ENCODE measurements around the gene HTRA3.

The HTRA3 gene

GRCh38 chr4:8230033-8230432, 39.5 kb upstream of the HTRA3 start:
- no peaks in the 10 kb centered on the region for H3K9me3 ChIP-seq (ENCODE audit: insufficient read depth, low read length)
- no peak for DNase-seq (ENCODE audit: low read depth, low spot score)
- no peak overlapping the region for H3K9ac ChIP-seq (ENCODE audit: insufficient read length, low read depth)
- TF ChIP-seq ZNF274 (IDR thresholded peaks at IDR 0.05; ENCODE audit: low read depth, low read length) (no peak), SUZ12 (IDR thresholded peaks at IDR 0.05; ENCODE audit: extremely low read depth, insufficient read depth, insufficient read length) (no peak), YY1 (IDR thresholded peaks at IDR 0.05; ENCODE audit: insufficient read depth, insufficient read length) (no peak)
- H3K4me1 ChIP-seq (ENCODE audit: insufficient read depth, insufficient read length): peaks cover 22% of the 10 kb centered on the region
- peaks cover 3% of the 10 kb centered on the region for H3K27me3 ChIP-seq (ENCODE audit: insufficient read depth, insufficient read length)
- no peak overlapping the region for H3K4me3 ChIP-seq (ENCODE audit: insufficient read length, low read depth)
- H3K36me3 ChIP-seq (ENCODE audit: insufficient read depth, insufficient read length, low read length): no peaks in the 10 kb centered on the region

DNA sequence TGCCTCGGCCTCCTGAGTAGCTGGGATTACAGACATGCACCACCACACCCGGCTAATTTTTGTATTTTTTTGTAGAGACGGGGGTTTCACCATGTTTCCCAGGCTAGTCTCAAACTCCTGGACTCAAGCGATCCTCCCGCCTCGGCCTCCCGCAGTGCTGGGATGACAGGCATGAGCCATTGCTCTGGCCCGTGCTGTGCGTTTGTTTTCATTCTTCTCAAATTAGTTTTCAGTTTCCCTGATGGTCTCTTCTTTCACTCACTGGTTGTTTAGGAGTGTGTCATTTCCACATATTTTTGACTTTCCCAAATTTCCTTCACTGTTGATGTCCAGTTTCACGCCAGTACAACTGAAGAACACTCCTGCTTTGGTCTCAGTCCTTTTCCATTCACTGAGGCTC, 38.7 kb upstream of the HTRA3 start:
- Histone ChIP-seq H3K4me1 (ENCODE audit: insufficient read depth, insufficient read length) (peaks cover 17% of the 10 kb centered on the region), H3K36me3 (ENCODE audit: insufficient read depth, insufficient read length, low read length) (no peaks in the 10 kb centered on the region), H3K9me3 (ENCODE audit: insufficient read depth, low read length) (no peaks in the 10 kb centered on the region), H3K4me3 (ENCODE audit: insufficient read length, low read depth) (no peak overlapping the region), H3K27me3 (ENCODE audit: insufficient read depth, insufficient read length) (peaks cover 3% of the 10 kb centered on the region), H3K9ac (ENCODE audit: insufficient read length, low read depth) (no peak overlapping the region)
- TF ChIP-seq YY1 (IDR thresholded peaks at IDR 0.05; ENCODE audit: insufficient read depth, insufficient read length): no peak
- no peak for TF ChIP-seq ZNF274 (IDR thresholded peaks at IDR 0.05; ENCODE audit: low read depth, low read length)
- no peak for TF ChIP-seq SUZ12 (IDR thresholded peaks at IDR 0.05; ENCODE audit: extremely low read depth, insufficient read depth, insufficient read length)
- no peak for DNase-seq (ENCODE audit: low read depth, low spot score)

GRCh38 chr4:8231551-8232049, 38.0 kb upstream of the HTRA3 start:
- Histone ChIP-seq H3K9ac (ENCODE audit: insufficient read length, low read depth) (no peak overlapping the region), H3K4me1 (ENCODE audit: insufficient read depth, insufficient read length) (peaks cover 17% of the 10 kb centered on the region), H3K27me3 (ENCODE audit: insufficient read depth, insufficient read length) (peaks cover 3% of the 10 kb centered on the region), H3K9me3 (ENCODE audit: insufficient read depth, low read length) (no peaks in the 10 kb centered on the region), H3K4me3 (ENCODE audit: insufficient read length, low read depth) (no peak overlapping the region), H3K36me3 (ENCODE audit: insufficient read depth, insufficient read length, low read length) (no peaks in the 10 kb centered on the region)
- DNase-seq (ENCODE audit: low read depth, low spot score): no peak
- no peak for TF ChIP-seq YY1 (IDR thresholded peaks at IDR 0.05; ENCODE audit: insufficient read depth, insufficient read length)
- TF ChIP-seq ZNF274 (IDR thresholded peaks at IDR 0.05; ENCODE audit: low read depth, low read length): no peak
- no peak for TF ChIP-seq SUZ12 (IDR thresholded peaks at IDR 0.05; ENCODE audit: extremely low read depth, insufficient read depth, insufficient read length)

DNA sequence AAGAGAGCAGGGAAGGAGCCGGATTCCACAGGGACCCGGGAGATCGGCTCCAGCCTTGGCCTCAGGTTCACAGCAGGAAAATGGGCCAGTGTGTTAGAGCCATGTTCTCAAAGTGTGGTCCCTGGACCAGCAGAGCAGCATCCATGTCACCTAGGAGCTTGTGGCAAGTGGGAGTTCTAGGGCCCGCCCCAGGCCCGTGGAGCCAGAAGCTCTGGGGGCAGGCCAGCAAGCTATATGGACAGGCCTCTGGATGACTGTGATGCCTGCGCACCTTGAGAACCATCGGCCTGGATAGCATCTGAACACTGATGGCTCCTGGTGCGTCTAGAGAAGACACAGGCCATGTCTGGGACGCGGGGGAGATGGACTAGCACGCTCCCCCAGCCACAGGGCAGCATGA, 36.8 kb upstream of the HTRA3 start:
- no peaks in the 10 kb centered on the region for H3K36me3 ChIP-seq (ENCODE audit: insufficient read depth, insufficient read length, low read length)
- TF ChIP-seq ZNF274 (IDR thresholded peaks at IDR 0.05; ENCODE audit: low read depth, low read length): no peak
- TF ChIP-seq YY1 (IDR thresholded peaks at IDR 0.05; ENCODE audit: insufficient read depth, insufficient read length): no peak
- TF ChIP-seq SUZ12 (IDR thresholded peaks at IDR 0.05; ENCODE audit: extremely low read depth, insufficient read depth, insufficient read length): no peak

DNA sequence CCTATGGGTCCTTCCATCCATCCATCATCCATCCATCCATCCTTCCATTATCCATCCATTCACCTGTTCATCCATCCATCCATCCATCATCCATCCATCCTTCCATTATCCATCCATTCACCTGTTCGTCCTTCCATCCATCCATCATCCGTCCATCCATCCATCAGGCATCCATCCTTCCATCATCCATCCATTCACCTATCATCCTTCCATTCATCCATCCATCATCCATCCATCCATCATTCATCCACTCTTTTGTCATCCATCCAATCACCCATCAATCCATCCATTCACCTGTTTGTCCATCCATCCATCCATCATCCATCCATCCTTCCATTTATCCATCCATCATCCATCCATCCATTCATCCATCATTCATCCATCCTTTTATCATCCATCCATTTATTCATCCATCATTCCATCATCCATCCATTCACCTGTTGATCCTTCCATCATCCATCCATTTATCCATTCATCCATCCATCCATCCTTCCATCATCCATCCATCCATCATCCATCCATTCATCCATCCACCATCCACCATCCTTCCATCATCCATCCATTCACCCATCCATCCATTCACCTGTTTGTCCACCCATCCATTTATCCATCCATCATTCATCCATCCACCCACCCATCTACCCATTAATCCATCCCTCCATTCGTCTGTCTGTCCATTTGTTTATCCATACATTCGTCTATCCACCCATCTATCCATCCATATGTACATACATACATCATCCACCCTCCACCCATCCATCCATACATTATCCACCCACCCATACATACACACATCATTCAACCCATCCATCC, 35.7 kb upstream of the HTRA3 start:
- Histone ChIP-seq H3K4me1 (ENCODE audit: insufficient read depth, insufficient read length) (peaks cover 3% of the 10 kb centered on the region), H3K9ac (ENCODE audit: insufficient read length, low read depth) (no peak overlapping the region), H3K27me3 (ENCODE audit: insufficient read depth, insufficient read length) (peaks cover 3% of the 10 kb centered on the region), H3K4me3 (ENCODE audit: insufficient read length, low read depth) (no peak overlapping the region), H3K36me3 (ENCODE audit: insufficient read depth, insufficient read length, low read length) (no peaks in the 10 kb centered on the region), H3K9me3 (ENCODE audit: insufficient read depth, low read length) (no peaks in the 10 kb centered on the region)
- no peak for DNase-seq (ENCODE audit: low read depth, low spot score)
- TF ChIP-seq SUZ12 (IDR thresholded peaks at IDR 0.05; ENCODE audit: extremely low read depth, insufficient read depth, insufficient read length): no peak
- no peak for TF ChIP-seq ZNF274 (IDR thresholded peaks at IDR 0.05; ENCODE audit: low read depth, low read length)
- TF ChIP-seq YY1 (IDR thresholded peaks at IDR 0.05; ENCODE audit: insufficient read depth, insufficient read length): no peak

More for the DNA sequence above, 36.8 kb upstream of the HTRA3 start:
- no peak for DNase-seq (ENCODE audit: low read depth, low spot score)
- no peaks in the 10 kb centered on the region for H3K9me3 ChIP-seq (ENCODE audit: insufficient read depth, low read length)
- H3K4me3 ChIP-seq (ENCODE audit: insufficient read length, low read depth): no peak overlapping the region
- peaks cover 9% of the 10 kb centered on the region for H3K4me1 ChIP-seq (ENCODE audit: insufficient read depth, insufficient read length)
- no peak overlapping the region for H3K9ac ChIP-seq (ENCODE audit: insufficient read length, low read depth)
- H3K27me3 ChIP-seq (ENCODE audit: insufficient read depth, insufficient read length): peaks cover 3% of the 10 kb centered on the region

DNA sequence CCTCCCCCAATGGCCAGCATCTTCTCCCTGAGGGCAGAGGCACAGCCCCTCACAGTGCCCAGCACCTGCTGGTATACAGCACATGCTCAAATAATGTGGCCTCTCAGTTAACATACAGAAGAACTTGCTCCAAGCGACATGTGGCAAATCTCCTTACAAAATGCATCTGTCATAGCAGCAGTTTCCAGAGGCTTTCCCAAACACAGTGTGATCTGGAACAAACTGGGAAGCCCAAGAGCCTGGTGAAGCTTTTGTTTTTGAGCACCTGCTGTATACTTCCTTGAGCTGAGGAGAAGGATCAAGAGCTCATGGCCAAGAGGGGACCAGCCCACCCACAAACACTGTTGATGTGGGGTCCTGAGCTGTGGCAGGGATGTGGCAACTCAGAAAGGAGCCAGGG, 34.8 kb upstream of the HTRA3 start:
- no peaks in the 10 kb centered on the region for H3K9me3 ChIP-seq (ENCODE audit: insufficient read depth, low read length)
- H3K36me3 ChIP-seq (ENCODE audit: insufficient read depth, insufficient read length, low read length): no peaks in the 10 kb centered on the region
- no peak overlapping the region for H3K4me3 ChIP-seq (ENCODE audit: insufficient read length, low read depth)
- no peak for DNase-seq (ENCODE audit: low read depth, low spot score)
- H3K27me3 ChIP-seq (ENCODE audit: insufficient read depth, insufficient read length): peaks cover 3% of the 10 kb centered on the region
- H3K4me1 ChIP-seq (ENCODE audit: insufficient read depth, insufficient read length): peaks cover 9% of the 10 kb centered on the region
- TF ChIP-seq YY1 (IDR thresholded peaks at IDR 0.05; ENCODE audit: insufficient read depth, insufficient read length) (no peak), ZNF274 (IDR thresholded peaks at IDR 0.05; ENCODE audit: low read depth, low read length) (no peak), SUZ12 (IDR thresholded peaks at IDR 0.05; ENCODE audit: extremely low read depth, insufficient read depth, insufficient read length) (no peak)
- no peak overlapping the region for H3K9ac ChIP-seq (ENCODE audit: insufficient read length, low read depth)

DNA sequence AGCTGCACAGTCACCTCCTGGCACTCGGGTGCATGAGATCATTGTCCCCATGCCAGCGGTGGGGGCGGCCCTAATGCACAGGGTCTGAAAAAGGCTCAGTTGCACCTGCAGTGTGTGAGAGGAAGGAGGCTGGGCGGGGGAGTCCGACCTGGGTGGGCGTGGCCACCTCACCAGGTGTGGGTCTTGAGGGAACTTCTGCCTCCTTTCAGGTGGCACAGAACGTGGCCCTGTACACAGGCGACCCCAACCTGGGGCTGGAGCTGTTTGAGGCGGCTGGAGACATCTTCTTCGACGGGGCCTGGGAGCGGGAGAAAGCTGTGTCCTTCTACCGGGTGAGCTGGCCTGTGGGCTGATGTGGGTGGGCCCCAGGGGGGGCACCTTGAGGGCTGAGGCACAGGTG, 34.3 kb upstream of the HTRA3 start:
- H3K36me3 ChIP-seq (ENCODE audit: insufficient read depth, insufficient read length, low read length): no peaks in the 10 kb centered on the region
- peaks cover 3% of the 10 kb centered on the region for H3K27me3 ChIP-seq (ENCODE audit: insufficient read depth, insufficient read length)
- peaks cover 9% of the 10 kb centered on the region for H3K4me1 ChIP-seq (ENCODE audit: insufficient read depth, insufficient read length)
- no peak overlapping the region for H3K9ac ChIP-seq (ENCODE audit: insufficient read length, low read depth)
- TF ChIP-seq SUZ12 (IDR thresholded peaks at IDR 0.05; ENCODE audit: extremely low read depth, insufficient read depth, insufficient read length) (no peak), YY1 (IDR thresholded peaks at IDR 0.05; ENCODE audit: insufficient read depth, insufficient read length) (no peak)
- DNase-seq (ENCODE audit: low read depth, low spot score): no peak
- H3K9me3 ChIP-seq (ENCODE audit: insufficient read depth, low read length): no peaks in the 10 kb centered on the region
- H3K4me3 ChIP-seq (ENCODE audit: insufficient read length, low read depth): no peak overlapping the region

All from NT2/D1 (cell line).